GM19397 (cell line): ENCODE data around the gene VWA3A.
"Not testable (repeated sequence)": the region's sequence is repeated elsewhere in the genome, so short reads cannot be mapped to it uniquely, and the experiment has no call there.

Experiments used
- ATAC-seq: cut with Tn5 transposase; IDR thresholded peaks from one replicate; pipeline ENCODE4 v1.9.1; 2021; ENCODE audit warnings: mild to moderate bottlenecking, moderate library complexity; ENCODE audit not compliant: unreplicated experiment

VWA3A gene

DNA sequence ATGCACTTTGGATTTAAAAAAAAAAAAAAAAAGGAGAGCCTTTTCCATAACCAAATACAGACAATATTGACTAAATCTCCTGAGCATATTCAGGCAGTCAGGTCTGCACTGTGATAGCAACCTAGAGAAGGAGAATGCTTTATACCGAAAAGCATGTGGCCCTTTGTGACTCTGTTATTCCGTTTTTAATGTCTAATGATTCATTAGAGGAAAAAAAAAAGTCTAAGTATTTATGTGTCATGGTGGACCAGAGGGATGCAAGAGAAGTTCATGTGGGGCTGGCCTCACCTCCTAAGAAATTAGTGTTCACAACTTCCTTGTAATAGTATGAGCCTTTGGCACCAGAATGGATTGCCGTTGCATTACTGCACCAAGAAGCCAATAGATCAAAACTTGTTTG is 11.3 kb upstream of the VWA3A start:
- ATAC-seq, result no peak

DNA sequence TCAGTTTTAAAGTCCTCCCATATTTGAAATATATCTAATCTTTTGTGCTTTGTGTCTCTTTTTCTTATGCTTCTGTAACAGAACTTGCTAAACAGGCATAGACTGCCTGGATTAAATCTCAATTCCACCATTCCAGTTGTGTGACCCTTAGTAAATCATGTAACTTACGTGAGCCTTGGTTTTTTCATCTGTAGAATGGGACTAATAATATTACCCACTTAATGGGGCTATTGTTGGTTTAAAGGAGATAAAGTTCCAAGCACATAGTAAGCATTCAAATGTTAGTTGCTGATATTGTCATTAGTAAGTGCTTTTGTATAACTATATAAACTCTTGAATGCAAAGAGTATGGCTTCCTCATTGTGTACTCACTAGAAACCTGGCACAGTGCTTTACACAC is 5.9 kb upstream of the VWA3A start:
- ATAC-seq, result no peak

DNA sequence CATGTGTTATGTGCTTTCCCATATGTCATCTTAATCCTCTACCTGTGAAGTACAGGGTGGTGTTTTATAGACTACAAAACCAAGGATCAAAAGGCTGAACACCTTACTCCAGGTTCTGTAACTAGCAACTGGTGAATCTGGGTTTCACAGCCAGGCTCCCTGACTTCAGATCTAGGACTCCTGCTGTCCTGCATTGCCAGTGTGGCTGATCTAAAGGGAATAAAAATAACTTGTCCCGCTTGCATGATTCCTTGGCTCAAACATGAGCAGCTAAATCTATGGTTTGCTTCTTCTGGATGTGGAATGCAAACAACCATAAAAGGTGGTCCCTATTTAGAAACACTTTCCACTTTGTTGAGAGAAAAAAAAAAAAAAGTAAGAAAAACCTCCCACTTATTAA is 3.7 kb upstream of the VWA3A start:
- ATAC-seq, result no peak

DNA sequence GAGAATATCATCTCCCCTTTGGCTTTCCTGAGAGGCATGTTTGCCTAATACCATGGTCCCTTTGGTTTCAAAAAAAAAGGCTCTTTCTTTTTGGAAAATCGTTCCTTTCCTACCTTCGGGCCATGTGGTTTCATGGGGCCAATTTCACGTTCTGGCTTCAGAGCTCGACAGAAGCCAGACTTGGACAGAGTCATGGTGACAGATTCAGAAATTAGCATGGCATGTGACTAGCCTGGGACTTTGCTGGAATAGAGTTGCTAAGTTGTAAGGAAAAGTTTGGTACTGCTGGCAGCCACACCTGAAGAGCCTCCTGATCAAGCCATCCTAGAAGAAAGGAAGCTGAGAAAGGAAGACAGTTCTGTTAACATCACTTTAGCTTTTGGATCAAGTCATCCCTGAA is 2.4 kb upstream of the VWA3A start:
- no peak for ATAC-seq

DNA sequence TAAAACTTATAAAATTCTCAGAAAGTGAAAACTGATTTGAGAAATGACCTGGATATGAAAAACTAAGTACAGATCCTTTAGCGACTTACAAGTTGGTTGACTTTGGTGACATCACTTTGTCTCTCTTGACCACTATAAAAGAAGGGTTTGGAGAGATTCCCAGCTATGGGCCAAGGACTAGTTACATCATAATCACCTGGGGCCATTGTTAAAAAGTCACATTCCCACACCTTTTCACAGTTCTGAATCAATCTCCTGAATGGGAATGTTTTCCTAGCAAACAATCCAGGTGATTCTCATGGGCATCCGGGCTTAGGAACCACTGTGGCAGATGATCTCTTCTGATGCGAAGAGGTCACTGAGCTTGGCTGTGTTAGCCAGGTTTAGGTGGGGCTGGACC is 620 bp upstream of the VWA3A start:
- ATAC-seq, result no peak

DNA sequence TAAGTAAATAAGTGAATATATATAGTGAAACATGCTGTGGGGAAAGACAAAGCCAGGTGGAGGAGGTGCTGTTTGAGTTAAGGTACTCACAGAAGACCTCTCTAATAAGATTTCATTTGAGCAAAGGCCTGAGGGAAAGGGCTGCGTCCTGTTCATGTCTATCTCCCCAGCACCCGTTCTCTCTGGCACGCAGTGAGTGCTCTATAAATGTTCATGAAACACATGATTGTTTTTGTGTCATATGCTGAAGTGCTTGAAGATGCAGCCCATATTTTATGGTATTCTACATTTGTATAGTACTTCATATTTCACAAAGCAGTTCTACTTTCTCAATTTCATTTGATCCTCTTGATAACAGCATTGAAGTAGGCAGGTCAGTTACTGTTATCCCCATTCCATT is 990 bp downstream of the VWA3A start:
- no peak for ATAC-seq

DNA sequence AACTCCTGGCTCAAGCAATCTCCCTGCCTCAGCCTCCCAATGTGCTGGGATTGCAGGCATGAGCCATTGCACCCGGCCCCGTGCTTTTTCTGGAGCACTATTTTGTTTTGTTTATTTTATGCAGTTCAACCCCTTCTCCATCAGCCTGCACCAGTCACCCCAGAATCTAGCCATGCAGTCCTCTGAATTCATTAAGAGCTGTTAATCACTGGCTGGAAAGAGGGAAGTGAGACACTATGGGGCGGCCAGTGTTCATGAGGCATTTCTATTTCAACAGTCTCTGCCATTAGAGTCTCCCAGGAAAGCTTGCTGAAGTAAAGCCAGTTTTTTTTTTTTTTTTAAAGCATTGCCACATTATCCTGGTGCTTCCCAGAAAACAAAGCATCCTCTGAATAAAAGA is 1.7 kb downstream of the VWA3A start:
- no peak for ATAC-seq

DNA sequence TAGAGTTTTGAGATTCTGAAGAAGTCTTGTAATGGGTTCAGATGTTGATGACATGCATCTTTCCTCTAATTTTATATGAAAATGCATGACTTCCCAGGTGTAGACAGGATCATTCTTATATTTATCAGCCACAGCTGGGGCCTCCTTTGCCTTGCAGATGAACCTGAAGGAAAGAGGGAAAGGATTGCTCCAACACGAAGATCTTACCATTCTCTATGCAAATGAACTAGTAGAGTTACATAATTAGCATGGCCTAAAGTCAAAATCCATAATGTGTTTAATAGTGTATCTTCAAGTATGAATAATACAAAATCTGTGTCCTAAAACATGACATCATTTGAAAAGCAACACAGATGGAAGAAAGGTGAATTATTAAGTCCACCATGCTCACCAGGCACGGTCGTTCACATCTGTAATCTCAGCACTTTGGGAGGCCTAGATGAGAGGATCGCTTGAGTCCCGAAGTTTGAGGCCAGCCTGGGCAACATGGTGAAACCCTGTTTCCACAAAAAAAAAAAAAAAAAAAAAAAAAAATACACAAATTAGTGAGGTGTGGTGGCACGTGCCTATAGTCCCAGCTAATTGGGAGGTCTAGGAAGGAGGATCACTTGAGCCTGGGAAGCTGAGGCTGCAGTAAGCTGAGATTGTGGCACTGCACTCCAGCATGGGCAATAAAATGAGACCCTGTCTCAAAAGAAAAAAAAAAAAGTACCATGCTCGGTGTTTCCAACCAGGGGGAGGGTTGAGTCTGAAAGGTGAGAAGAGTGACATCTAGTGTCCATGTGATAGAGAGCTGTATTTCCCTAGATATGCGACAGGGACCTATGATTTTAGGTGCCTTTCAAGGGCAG is 6.3 kb downstream of the VWA3A start:
- no peak for ATAC-seq

DNA sequence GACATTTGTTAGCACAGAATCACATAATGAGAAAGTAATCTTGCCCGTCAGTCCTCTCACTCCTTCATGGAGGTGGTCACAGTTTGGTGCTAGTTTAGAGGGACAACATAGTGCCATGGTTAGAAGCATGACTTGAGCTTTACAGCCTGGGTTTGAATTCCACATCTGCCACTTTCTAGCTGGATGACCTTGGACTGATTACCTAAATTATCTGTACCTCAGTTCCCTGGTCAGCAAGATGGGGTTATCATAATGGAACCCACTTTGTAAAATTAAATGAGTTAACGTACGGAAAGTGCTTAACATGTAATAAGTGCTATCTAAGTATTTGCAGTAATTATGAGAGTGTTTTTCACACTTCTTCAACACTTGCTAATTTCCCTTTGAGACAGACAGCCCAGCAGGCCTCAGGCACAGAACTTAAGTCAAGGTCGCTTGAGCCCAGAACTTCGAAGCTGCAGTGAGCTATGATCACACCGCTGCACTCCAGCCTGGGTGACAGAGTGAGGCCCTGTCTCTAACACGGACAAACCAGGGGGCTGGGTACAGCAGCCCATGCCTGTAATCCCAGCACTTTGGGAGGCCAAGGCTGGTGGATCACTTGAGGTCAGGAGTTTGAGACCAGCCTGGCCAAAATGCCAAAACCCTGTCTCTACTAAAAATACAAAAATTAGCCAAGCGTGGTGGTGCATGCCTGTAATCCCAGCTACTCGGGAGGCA is 7.1 kb downstream of the VWA3A start:
- no peak for ATAC-seq

DNA sequence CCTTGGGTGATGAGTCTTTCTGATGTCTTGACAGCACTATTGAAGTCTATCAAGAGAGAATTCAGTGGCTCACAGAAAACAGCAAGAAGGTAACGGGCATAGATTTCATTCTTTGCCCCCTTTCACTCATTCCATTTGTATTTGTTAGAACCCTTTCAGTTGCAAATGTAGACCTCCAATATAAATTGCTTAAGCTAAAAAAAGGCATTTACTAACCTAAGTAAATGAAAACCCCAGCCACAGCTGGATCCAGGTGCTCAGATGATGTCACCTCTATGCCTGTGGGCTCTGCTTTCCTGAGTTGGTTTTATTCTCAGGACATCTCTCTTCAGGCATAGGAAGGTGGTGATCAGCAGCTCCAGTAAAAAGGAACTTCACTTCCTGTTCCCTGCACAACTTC is 11.1 kb downstream of the VWA3A start:
- no peak for ATAC-seq

DNA sequence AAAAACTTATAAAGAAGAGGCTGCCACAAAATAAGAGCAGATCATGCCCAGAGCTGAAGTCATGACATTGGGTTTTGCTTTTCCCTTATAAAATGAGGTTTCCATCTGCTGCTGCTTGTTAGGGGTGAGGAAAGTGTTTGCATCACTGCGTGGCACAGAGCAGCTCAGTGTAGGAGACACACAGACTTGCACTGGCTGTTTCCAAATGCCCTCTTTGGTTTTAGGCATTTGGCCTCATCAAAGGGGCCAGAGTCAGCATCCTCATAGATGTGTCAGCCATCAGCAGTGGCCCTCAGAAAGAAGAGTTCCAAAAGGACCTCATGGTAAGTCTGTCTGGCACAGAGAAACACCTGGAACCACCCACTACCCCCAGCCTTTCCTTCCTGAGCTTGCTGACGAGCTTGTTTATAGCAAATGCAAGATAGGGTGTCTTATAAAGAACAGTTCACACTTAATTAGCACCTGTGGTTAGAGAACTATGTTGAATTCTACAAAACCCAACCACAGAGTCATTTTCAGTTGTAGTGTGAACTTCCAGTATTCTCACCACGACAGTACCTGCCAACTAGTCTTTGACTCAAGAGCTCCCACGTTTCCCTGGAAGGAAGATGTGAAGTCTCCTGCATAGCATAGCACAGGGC is 17.0 kb downstream of the VWA3A start:
- no peak for ATAC-seq

DNA sequence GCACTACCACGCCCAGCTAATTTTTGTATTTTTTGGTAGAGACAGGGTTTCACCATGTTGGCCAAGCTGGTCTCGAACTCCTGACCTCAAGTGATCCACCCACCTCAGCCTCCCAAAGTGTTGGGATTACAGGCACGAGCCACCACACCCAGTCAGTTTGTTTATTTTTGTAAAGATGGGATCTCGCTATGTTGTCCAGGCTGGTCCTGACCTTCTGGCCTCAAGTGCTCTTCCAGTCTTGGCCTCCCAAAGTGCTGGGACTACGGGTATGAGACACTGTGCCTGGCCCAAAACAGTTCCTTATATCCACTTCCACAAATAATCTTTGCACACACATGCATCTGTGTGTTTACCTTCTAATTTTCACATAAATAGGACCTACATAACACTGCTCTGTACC is 19.3 kb downstream of the VWA3A start:
- not testable (repeated sequence) for ATAC-seq

DNA sequence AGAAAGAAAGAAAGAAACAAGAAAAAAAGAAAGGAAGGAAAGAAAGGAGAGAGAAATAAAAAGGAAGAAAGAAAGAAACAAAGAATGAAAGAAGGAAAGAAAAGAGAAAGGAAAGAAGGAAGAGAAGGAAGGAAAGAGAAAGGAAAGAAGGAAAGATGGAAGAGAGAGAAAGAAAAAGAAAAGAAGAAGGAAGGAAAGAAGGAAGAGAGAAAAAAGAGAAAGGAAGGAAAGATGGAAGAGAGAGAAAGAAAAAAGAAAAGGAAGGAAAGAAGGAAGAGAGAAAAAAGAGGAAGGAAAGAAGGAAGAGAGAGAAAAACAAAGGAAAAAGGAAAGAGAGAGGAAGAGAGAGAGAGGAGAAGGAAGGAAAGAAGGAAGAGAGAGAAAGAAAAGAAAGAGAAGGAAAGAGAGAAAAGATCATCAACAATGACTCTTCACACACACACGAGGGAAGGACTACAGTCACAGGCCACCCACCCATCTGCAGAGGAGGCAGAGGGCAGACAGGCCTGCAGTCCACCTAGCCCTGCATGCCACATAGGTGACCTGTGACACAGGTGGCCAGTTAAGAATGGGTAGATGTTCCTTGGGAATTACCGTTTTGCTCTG is 23.9 kb downstream of the VWA3A start:
- no peak for ATAC-seq

DNA sequence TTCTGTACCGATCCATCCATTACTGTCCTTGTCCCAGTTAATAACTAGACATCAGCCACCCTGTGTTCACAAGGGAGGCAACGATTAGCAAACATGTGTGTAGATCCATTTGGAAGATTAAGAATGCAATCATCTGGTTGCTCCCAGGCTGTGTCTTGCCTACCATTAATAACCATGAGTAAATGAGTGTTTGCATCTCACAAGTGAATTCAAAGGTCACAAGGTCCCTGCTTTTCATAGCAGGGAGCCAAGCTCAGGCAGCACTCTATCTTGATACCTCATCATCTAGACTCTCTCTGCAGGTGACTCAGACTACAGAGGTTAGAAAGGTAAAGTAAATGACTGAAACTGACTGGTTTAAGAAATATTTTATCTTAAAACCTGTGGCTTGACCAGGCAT is 25.3 kb downstream of the VWA3A start:
- no peak for ATAC-seq

DNA sequence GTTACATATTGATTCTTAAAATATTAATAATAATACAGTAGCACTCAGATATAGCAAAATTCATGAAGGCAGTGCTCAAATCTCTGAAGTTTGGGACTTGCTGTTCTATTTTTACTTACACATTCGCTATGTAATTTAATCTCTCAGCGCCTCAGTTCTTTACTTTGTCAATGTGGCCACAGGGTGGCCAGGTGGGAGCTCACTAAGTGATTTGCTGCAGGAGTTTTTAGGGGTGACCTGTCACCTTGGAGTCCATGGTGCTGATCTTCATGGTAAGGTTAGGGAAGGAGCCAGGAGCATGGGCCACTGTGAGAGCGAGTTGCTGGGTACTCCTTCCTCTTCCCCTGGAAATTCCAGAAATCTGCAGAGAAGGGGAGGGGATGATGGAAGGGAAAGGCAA is 28.1 kb downstream of the VWA3A start:
- no peak for ATAC-seq

DNA sequence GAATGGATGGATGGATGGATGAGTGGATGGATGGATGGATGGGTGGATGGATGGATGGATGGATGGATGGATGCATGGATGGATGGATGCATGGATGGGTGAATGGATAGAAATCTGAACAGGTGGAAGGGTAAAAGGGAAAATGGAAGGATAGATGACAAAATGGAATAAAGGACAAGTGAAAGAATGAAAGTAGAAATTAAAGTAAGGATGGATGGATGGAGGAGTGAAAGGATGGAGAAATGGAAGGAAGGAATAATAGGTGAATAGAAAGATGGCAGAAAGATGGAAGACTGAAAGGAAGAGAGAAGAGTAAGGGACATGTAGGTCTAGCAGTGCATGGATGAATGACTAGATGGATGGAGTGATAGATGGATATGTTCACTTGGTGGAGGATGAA is 29.9 kb downstream of the VWA3A start:
- ATAC-seq, result no peak

DNA sequence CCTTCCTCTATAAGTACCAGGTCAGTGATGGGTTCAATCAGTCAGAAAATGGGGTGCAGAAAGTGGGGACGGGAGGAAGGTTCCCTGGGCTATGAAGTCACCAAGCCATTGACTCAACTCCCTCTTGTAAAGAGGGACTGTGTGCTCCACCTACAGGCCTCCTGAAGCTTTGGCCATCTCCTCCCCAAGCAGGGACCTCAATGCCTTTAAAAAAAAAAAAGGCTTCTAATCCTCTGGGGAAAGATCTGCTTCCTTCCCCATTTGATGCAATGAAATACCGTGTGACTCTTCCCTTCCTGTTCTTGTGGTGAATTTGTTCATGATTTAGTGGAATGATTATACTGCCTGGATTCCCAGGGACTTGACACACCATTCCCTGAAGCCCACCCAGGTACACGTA is 30.8 kb downstream of the VWA3A start:
- ATAC-seq, result no peak

DNA sequence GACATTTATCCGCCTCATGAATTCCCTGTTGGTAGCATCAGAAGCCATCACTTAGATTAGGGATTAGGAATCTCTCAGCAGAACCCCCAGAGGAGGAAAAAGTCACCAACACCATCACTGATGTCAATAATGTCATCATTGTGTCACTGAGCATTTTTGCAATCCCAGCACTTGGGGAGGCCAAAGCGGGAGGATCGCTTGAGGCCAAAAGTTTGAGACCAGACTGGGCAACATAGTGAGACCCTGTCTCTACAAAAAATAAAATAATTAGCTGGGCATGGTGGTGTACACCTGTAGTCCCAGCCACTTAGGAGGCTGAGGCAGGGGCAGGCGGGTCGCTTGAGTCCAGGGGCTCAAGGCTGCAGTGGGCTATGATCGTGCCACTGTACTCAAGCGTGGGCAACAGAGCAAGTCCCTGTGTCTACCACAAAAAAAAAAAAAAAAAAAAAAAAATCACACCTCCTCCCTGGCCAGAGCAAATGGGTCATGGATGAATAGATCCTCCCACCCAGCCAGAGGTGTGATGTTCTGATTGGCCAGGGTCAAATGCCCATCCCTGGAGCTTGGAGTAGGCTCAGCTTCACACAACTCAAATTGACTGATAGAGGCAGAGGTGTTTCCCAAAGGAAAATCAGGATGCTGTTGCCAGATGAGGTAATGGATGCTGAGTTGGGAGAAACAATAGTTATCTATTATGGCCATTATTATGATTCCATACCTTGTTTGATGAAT is 31.6 kb downstream of the VWA3A start:
- ATAC-seq, result no peak

DNA sequence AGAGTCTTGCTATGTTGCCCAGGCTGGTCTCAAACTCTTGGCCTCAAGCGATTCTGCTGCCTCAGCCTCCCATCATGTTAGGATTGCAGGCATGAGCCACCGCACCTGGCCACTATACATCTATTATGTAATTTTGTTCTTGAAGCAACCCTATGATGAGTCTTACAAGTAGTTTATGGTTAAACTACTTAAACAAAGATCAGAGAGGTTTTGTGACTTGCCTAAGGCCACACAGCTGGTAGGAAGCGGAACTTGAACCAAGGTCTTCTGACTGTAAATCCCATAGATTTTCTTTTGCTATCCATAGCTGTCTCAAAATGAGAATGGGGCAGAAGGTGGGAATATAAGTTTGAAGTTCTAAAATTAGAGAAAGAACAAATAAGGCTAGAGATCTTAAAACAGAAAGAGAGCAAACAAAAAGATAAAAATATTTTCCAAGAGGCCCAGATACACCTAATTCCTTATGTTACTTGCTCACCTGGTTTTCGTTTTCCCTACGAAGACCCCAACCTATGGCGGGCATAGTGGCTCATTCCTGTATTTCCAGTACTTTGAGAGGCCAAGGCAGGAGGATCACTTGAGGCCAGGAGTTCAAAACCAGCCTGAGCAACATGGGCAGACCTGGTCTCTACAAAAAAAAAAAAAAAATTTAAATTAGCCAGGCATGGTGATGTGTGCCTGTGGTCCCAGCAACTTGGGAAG is 32.4 kb downstream of the VWA3A start:
- no peak for ATAC-seq

DNA sequence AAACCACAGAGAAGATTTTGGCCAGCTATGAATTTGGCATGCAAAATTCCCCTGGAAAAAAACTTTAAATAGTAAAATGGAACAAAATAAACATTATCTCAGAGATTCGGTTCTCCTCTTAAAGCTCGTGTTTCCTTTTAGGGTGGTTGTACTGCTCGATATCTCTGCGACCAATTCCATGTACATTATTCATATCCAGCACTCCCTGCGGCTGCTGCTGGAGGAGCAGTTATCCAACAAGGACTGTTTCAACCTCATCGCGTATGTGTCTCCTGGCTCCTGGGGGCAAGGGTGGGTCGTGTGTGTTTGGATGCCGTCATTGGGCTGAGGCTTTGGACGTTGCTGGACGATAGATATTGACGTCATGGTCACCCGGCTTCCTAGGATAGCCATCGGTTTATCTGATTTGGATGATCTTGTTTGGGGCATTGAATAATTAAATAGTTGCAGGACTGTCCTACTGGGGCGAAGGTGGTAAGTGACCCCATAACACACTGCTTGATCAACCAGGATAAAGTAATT is 33.8 kb downstream of the VWA3A start:
- ATAC-seq, result no peak
